Kidney (tissue), 14 donors: ENCODE measurements around the gene TBCD. TPM values are rescaled to one million over a fixed set of nuclear protein-coding genes. Genes with fewer than 3 reads are reported as not detected.

Experiments used
- DNase-seq, 5 donors: peaks; one replicate each; pipeline ENCODE4 v3.0.0-alpha.2; 2013 to 2020
- FAIRE-seq: peaks from 2 replicates; lab custom pipeline; 2012; peaks lifted over from hg19 to GRCh38; lab: Jason Lieb, UNC
- H3K27ac ChIP-seq, 2 donors: one replicate each; pipeline ENCODE4 v1.7.0; 2013; ENCODE audit warnings: low read depth in 2 of 2, low read length in 2 of 2, inconsistent platforms in 1 of 2
- H3K27me3 ChIP-seq: one replicate; pipeline ENCODE4 v1.7.1; 2013; ENCODE audit warnings: low read length, inconsistent platforms; ENCODE audit not compliant: control insufficient read depth, insufficient read depth
- H3K36me3 ChIP-seq, 3 donors: one replicate each; pipeline versions ENCODE4 v1.7.0 to v1.7.1; 2013; ENCODE audit warnings: low read length in 3 of 3, control low read depth in 1 of 3, inconsistent platforms in 1 of 3; ENCODE audit not compliant: insufficient read depth in 3 of 3, control insufficient read depth in 2 of 3
- H3K4me1 ChIP-seq, 3 donors: one replicate each; pipeline versions ENCODE4 v1.7.0 to v1.7.1; 2013; ENCODE audit warnings: low read length in 3 of 3, inconsistent platforms in 1 of 3, low read depth in 1 of 3; ENCODE audit not compliant: control insufficient read depth in 2 of 3, insufficient read depth in 2 of 3
- H3K4me3 ChIP-seq, 3 donors: one replicate each; pipeline versions ENCODE4 v1.7.0 to v1.8.1; 2013; ENCODE audit warnings: low read length in 3 of 3, control low read depth in 1 of 3, inconsistent platforms in 1 of 3
- H3K9ac ChIP-seq, 3 donors: one replicate each; pipeline versions ENCODE4 v1.7.0 to v1.7.1; 2013; ENCODE audit warnings: low read length in 3 of 3, control low read depth in 1 of 3, inconsistent platforms in 1 of 3
- H3K9me3 ChIP-seq, 3 donors: one replicate each; pipeline versions ENCODE4 v1.7.0 to v1.7.1; 2013; ENCODE audit warnings: low read length in 3 of 3, control low read depth in 1 of 3, inconsistent platforms in 1 of 3; ENCODE audit not compliant: control insufficient read depth in 2 of 3, insufficient read depth in 1 of 3
- intact Hi-C: fragments of 100-400 bp; cut with DNase I; formaldehyde crosslinking; loops from one replicate; pipeline ENCODE4 v1.11.1; 2022
- polyA plus RNA-seq: library from polyadenylated mRNA; stranded (reverse); fragments of 350-450 nt; fragmentation: Illumina TruSeq; extraction: RNeasy Lipid Tissue Mini Kit (QIAGEN cat#74804); gene quantifications from one replicate; pipeline ENCODE4 v1.2.3, GENCODE V29; 2014; ENCODE audit warnings: low read depth, low replicate concordance; ENCODE audit not compliant: insufficient read depth
- total RNA-seq: library from RNA; stranded (reverse); fragmentation: NEBNext Ultra II Directional; extraction: Animal tissue kit (Norgen Biotek cat#: 25700); gene quantifications from one replicate; pipeline ENCODE4 v1.2.1, GENCODE V29; 2021
- TF ChIP-seq, protein P1 (sequence below): IDR thresholded peaks from 3 replicates; pipeline ENCODE4 v1.5.1; 2012; ENCODE audit warnings: mild to moderate bottlenecking, moderate library complexity, borderline replicate concordance; ENCODE audit not compliant: insufficient read depth; ENCODE audit errors: extremely low read depth
- donor health status: control.
- donor health status: control.
- donor health status: control.
- donor health status: control.
- donor health status: control.
- donor health status: DM: yes; HTN: yes; CAD: no.
- donor health status: Normal renal cell carcinoma (clear cell type).

The TBCD gene
- total and polyA plus RNA-seq, 2 donors from 2014 or later = 72.8 to 78.7 TPM

DNA sequence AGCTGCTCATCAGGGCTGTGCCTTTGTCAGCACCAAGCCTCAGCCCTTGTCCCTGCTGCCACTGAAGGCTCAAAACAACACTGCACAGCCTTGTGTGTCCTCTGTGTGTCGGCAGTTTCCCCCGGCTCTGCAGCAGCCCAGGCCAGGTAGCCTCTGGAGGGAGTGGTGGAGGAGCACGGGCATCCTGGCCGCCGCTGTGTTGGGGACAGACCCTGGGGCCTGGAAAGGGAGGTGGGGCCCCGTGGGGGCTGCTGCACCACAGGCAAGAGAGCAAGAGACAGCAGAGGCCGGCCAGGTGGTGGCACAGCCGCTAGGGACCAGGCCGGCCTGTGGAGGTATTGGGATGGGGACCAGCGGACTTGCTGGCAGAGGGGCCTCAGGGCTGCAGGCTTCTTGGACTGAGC lies 184.9 kb downstream of the TBCD start:
- intact Hi-C loops = no loop called here
- FAIRE-seq = no peak
- H3K36me3 ChIP-seq = peaks cover 0 to 14% (median 12%) of the 10 kb centered on the region in 3 donors

DNA sequence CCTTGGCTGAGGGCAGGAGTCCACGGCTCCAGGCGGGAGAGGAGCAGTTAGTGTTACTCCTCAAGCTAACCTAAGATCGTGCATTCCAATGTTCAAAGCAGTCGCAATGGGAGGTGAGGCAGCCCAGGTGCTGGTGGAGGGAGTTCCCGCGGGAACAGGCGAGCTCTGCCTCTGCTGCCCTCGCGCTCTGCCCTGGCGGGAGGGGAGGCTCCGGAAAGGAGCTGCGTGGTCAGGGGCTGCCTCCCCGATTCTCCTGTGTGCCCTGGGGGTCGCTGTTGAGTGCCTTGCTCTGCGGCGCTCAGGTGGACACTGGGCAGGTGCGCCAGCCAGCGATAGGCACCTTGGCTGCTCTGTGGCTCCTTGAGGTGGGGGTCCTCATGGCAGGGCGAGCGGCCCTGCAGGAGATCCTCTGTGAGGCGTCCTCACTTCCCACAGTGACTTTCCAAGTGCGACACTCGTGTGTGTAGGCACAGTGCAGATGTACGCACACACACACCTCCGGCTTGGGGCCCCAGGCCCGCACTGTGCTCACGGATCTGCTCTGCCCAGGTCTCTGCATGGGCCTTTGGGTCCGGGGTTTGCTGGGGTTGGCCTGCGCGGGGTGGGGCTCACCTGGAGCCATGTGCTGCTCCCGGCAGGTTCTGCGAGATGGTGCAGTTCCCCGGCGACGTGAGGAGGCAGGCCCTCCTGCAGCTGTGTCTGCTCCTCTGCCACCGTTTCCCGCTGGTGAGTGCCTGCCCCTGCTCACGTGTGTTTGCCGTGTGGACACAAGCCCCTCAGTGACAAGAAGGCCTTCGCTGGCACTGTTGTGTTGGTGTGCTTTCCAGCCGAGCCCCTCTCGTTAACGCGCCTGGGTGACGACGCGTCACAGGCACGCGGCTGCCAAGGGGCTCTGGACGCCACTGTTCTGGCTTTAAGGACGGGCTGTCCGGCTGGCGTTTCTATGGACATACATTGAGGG lies 185.8 kb downstream of the TBCD start:
- DNase-seq (peak; percentile 48 to 70 (median 69)), FAIRE-seq (no peak)
- intact Hi-C loops = no loop called here
- Histone ChIP-seq H3K4me3 (no peak overlapping the region), H3K27ac (no peak overlapping the region), H3K27me3 (no peaks in the 10 kb centered on the region), H3K4me1 (no peaks in the 10 kb centered on the region), H3K9me3 (no peaks in the 10 kb centered on the region), H3K9ac (no peak overlapping the region), H3K36me3 (peaks cover 0 to 16% (median 13%) of the 10 kb centered on the region in 3 donors)
- TF ChIP-seq, protein P1, sequence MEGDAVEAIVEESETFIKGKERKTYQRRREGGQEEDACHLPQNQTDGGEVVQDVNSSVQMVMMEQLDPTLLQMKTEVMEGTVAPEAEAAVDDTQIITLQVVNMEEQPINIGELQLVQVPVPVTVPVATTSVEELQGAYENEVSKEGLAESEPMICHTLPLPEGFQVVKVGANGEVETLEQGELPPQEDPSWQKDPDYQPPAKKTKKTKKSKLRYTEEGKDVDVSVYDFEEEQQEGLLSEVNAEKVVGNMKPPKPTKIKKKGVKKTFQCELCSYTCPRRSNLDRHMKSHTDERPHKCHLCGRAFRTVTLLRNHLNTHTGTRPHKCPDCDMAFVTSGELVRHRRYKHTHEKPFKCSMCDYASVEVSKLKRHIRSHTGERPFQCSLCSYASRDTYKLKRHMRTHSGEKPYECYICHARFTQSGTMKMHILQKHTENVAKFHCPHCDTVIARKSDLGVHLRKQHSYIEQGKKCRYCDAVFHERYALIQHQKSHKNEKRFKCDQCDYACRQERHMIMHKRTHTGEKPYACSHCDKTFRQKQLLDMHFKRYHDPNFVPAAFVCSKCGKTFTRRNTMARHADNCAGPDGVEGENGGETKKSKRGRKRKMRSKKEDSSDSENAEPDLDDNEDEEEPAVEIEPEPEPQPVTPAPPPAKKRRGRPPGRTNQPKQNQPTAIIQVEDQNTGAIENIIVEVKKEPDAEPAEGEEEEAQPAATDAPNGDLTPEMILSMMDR = no peak

More for the DNA sequence above, 184.9 kb downstream of the TBCD start:
- Histone ChIP-seq H3K4me1 (no peaks in the 10 kb centered on the region), H3K9ac (no peak overlapping the region), H3K27me3 (no peaks in the 10 kb centered on the region), H3K4me3 (no peak overlapping the region), H3K9me3 (no peaks in the 10 kb centered on the region), H3K27ac (no peak overlapping the region)
- DNase-seq = peak in 2 of 5 donors; percentile 42 to 66
- TF ChIP-seq, protein P1 = no peak

DNA sequence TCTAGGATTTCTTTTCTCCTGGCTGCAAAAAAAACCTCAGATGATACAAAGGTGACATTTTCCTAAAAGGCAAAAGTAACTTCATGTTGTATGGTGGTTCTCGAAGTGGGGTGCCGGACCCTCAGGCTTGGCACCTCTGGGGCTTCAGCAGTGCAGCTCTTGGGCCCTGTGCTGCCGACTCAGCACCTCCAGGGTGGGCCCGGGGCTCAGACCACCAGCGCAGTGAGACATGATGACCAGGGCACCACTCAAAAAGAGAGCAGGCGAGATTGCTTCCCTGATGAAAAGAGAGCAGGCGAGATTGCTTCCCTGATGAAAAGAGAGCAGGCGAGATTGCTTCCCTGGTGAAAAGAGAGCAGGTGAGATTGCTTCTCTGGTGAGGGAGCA lies 186.6 kb downstream of the TBCD start:
- no peak overlapping the region for H3K27ac ChIP-seq
- intact Hi-C loops = no loop called here
- H3K36me3 ChIP-seq = peaks cover 1 to 23% (median 20%) of the 10 kb centered on the region in 3 donors
- DNase-seq (peak in 1 of 5 donors; percentile 39), FAIRE-seq (no peak)
- no peaks in the 10 kb centered on the region for H3K9me3 ChIP-seq
- no peaks in the 10 kb centered on the region for H3K4me1 ChIP-seq
- TF ChIP-seq, protein P1 = no peak
- peak overlapping the region in 1 of 3 donors; percentile 3 for H3K4me3 ChIP-seq
- no peak overlapping the region for H3K9ac ChIP-seq
- H3K27me3 ChIP-seq = no peaks in the 10 kb centered on the region
